Measurements from ENCODE around the gene RAPGEF5.

RAPGEF5 gene

GRCh38 chr7:22302951-22303423 is 54.0 kb downstream of the RAPGEF5 start:
- DNase-seq, result no peak
- Histone ChIP-seq H3F3A (ENCODE audit: insufficient read depth, low read length) (no peaks in the 10 kb centered on the region), H3K27me3 (replicated peaks; ENCODE audit: insufficient read depth, low read length) (no peaks in the 10 kb centered on the region), H3K9me2 (replicated peaks; ENCODE audit: insufficient read depth, low read length) (no peaks in the 10 kb centered on the region), H3K27ac (ENCODE audit: low read length) (no peak overlapping the region), H4K20me1 (ENCODE audit: insufficient read depth, low read length) (no peaks in the 10 kb centered on the region), H2AFZ (ENCODE audit: low read length) (no peak overlapping the region), H3K4me2 (ENCODE audit: low read depth, low read length) (no peak overlapping the region), H3K36me3 (replicated peaks; ENCODE audit: insufficient read depth, low read length) (peaks cover 3% of the 10 kb centered on the region; the same call in 1 of the 2 replicates), H3K9me3 (replicated peaks; ENCODE audit: insufficient read depth, low read length) (no peaks in the 10 kb centered on the region), H3K4me3 (ENCODE audit: low read length) (no peak overlapping the region), H3K79me2 (ENCODE audit: low read length) (no peaks in the 10 kb centered on the region), H3K9ac (ENCODE audit: low read length) (no peak overlapping the region), H3K4me1 (ENCODE audit: low read length) (no peaks in the 10 kb centered on the region)
- TF ChIP-seq EZH2phosphoT487 (IDR thresholded peaks at IDR 0.05; ENCODE audit: low read length) (no peak), CTCF (IDR thresholded peaks at IDR 0.05; ENCODE audit: low read length) (no peak), EZH2 (optimal IDR thresholded peaks at IDR 0.05; ENCODE audit: low read depth, low read length) (no peak)

- no peak for TF ChIP-seq EZH2phosphoT487 (IDR thresholded peaks at IDR 0.05; ENCODE audit: low read length)
- no peak for TF ChIP-seq EZH2 (optimal IDR thresholded peaks at IDR 0.05; ENCODE audit: low read depth, low read length)
- TF ChIP-seq CTCF (IDR thresholded peaks at IDR 0.05; ENCODE audit: low read length), result no peak
- no peaks in the 10 kb centered on the region for H4K20me1 ChIP-seq (ENCODE audit: insufficient read depth, low read length)
- no peaks in the 10 kb centered on the region for H3K4me1 ChIP-seq (ENCODE audit: low read length)
- H3K79me2 ChIP-seq (ENCODE audit: low read length), result no peaks in the 10 kb centered on the region
- H3K27ac ChIP-seq (ENCODE audit: low read length), result no peak overlapping the region
- no peak overlapping the region for H3K4me3 ChIP-seq (ENCODE audit: low read length)
- H3K9me2 ChIP-seq (replicated peaks; ENCODE audit: insufficient read depth, low read length), result no peaks in the 10 kb centered on the region
- H3K9me3 ChIP-seq (replicated peaks; ENCODE audit: insufficient read depth, low read length), result no peaks in the 10 kb centered on the region
- no peaks in the 10 kb centered on the region for H3F3A ChIP-seq (ENCODE audit: insufficient read depth, low read length)
- H3K4me2 ChIP-seq (ENCODE audit: low read depth, low read length), result no peak overlapping the region
- H3K27me3 ChIP-seq (replicated peaks; ENCODE audit: insufficient read depth, low read length), result no peaks in the 10 kb centered on the region
- H3K9ac ChIP-seq (ENCODE audit: low read length), result no peak overlapping the region
- H2AFZ ChIP-seq (ENCODE audit: low read length), result no peak overlapping the region
- no peaks in the 10 kb centered on the region for H3K36me3 ChIP-seq (replicated peaks; ENCODE audit: insufficient read depth, low read length)
- DNase-seq, result no peak
Measured at GRCh38 chr7:22302193-22302592, 54.8 kb downstream of the RAPGEF5 start.

GRCh38 chr7:22301790-22302189 is 55.2 kb downstream of the RAPGEF5 start:
- H3F3A ChIP-seq (ENCODE audit: insufficient read depth, low read length), result no peaks in the 10 kb centered on the region
- H3K9ac ChIP-seq (ENCODE audit: low read length), result no peak overlapping the region
- TF ChIP-seq EZH2phosphoT487 (IDR thresholded peaks at IDR 0.05; ENCODE audit: low read length) (no peak), CTCF (IDR thresholded peaks at IDR 0.05; ENCODE audit: low read length) (no peak)
- H3K4me3 ChIP-seq (ENCODE audit: low read length), result no peak overlapping the region
- no peaks in the 10 kb centered on the region for H3K36me3 ChIP-seq (replicated peaks; ENCODE audit: insufficient read depth, low read length)
- H3K79me2 ChIP-seq (ENCODE audit: low read length), result no peaks in the 10 kb centered on the region
- H3K9me3 ChIP-seq (replicated peaks; ENCODE audit: insufficient read depth, low read length), result no peaks in the 10 kb centered on the region
- no peak overlapping the region for H3K4me2 ChIP-seq (ENCODE audit: low read depth, low read length)
- no peak overlapping the region for H3K27ac ChIP-seq (ENCODE audit: low read length)
- no peaks in the 10 kb centered on the region for H3K27me3 ChIP-seq (replicated peaks; ENCODE audit: insufficient read depth, low read length)
- no peaks in the 10 kb centered on the region for H3K4me1 ChIP-seq (ENCODE audit: low read length)
- no peak overlapping the region for H2AFZ ChIP-seq (ENCODE audit: low read length)
- DNase-seq, result no peak
- no peaks in the 10 kb centered on the region for H4K20me1 ChIP-seq (ENCODE audit: insufficient read depth, low read length)
- no peaks in the 10 kb centered on the region for H3K9me2 ChIP-seq (replicated peaks; ENCODE audit: insufficient read depth, low read length)
